HCT116 (cell line): ENCODE data around the gene CCDC192. TPM values are rescaled to one million over a fixed set of nuclear protein-coding genes. Genes with fewer than 3 reads are reported as not detected.

Experiments used
- ATAC-seq: fragments of 200-7000 bp; cut with Tn5 transposase; 2 replicates; pipeline ENCODE4 v1.9.1; 2020; ENCODE audit warnings: mild to moderate bottlenecking, moderate library complexity
- BruUV-seq: library from RNA; stranded (reverse); fragments of 400-500 nt; replicated peaks from 2 replicates; lab custom pipeline; 2021; lab: Mats Ljungman, UMichigan
- CTCF ChIA-PET: fragments of 300-600 bp; sonication (Branson Sonifier 250); formaldehyde crosslinking; loops from one replicate; lab custom pipeline; 2021; ENCODE audit warnings: antibody characterized with exemption; lab: Charles Lee
- POLR2A ChIA-PET: fragments of 300-600, 350-600 bp; sonication (Branson Sonifier 250); formaldehyde crosslinking; loops from one replicate; lab custom pipeline; 2021; ENCODE audit warnings: antibody characterized with exemption; lab: Charles Lee
- RAD21 ChIA-PET, 2 experiments: fragments of 300-600 bp; sonication (Branson Sonifier 250); formaldehyde crosslinking; loops; one replicate each; lab custom pipeline; 2023; ENCODE audit warnings: low total read pairs in 2 of 2; ENCODE audit not compliant: uncharacterized antibody in 2 of 2, unreplicated experiment in 2 of 2, low non-redundant PET in 1 of 2; lab: Charles Lee
- DNase-seq: peaks from one replicate; pipeline ENCODE4 v3.0.0-alpha.2; 2010; ENCODE audit warnings: low read depth, low spot score
- H2AFZ ChIP-seq: fragments of 200-600 bp; shearing (Covaris generic), sonication (generic); 2 replicates; pipeline ENCODE4 v1.6.1; 2017; ENCODE audit warnings: low read depth, mixed run types, mixed read lengths, antibody characterized with exemption, low read length; ENCODE audit not compliant: poor library complexity, severe bottlenecking
- H3K27ac ChIP-seq: 2 replicates; pipeline ENCODE4 v1.5.1; 2012; ENCODE audit warnings: low read depth, low read length
- H3K27me3 ChIP-seq: fragments of 200-600 bp; sonication (generic); 2 replicates; pipeline ENCODE4 v1.6.1; 2016; ENCODE audit warnings: mixed run types, low read length, mixed read lengths; ENCODE audit not compliant: insufficient read depth
- H3K36me3 ChIP-seq, 2 experiments: fragments of 200-500 bp in 1 of 2; fragments of 200-600 bp in 1 of 2; sonication (Bioruptor generic) in 1 of 2; sonication (generic) in 1 of 2; 2 replicates each; pipeline versions ENCODE4 v1.5.1 to v1.6.1; 2014 to 2016; ENCODE audit warnings: low read length in 2 of 2, inconsistent platforms in 1 of 2, mixed read lengths in 1 of 2, mixed run types in 1 of 2; ENCODE audit not compliant: insufficient read depth in 2 of 2, control insufficient read depth in 1 of 2
- H3K4me1 ChIP-seq, 2 experiments: fragments of 200-600 bp in 1 of 2; sonication (generic) in 1 of 2; 2 replicates each; pipeline versions ENCODE4 v1.5.1 to v1.6.1; 2012 to 2017; ENCODE audit warnings: low read length in 2 of 2, inconsistent platforms in 1 of 2, mild to moderate bottlenecking in 1 of 2, mixed read lengths in 1 of 2, mixed run types in 1 of 2, moderate library complexity in 1 of 2; ENCODE audit not compliant: insufficient read depth in 2 of 2, control insufficient read depth in 1 of 2
- H3K4me2 ChIP-seq: fragments of 200-600 bp; sonication (generic); 2 replicates; pipeline ENCODE4 v1.6.1; 2017; ENCODE audit warnings: mixed run types, low read length, mixed read lengths
- H3K4me3 ChIP-seq, 2 experiments: fragments of 200-600 bp in 1 of 2; sonication (generic) in 1 of 2; replicated peaks in 1 of 2; 2 replicates each; pipeline ENCODE4 v1.5.1; 2011 to 2016; ENCODE audit warnings: low read length in 2 of 2, control low read depth in 1 of 2, low read depth in 1 of 2, mild to moderate bottlenecking in 1 of 2, mixed read lengths in 1 of 2, mixed run types in 1 of 2
- H3K79me2 ChIP-seq: fragments of 200-600 bp; sonication (generic); 2 replicates; pipeline ENCODE4 v1.6.1; 2017; ENCODE audit warnings: mild to moderate bottlenecking, mixed run types, low read length, moderate library complexity, mixed read lengths; ENCODE audit not compliant: insufficient read depth
- H3K9ac ChIP-seq: fragments of 200-600 bp; sonication (generic); 2 replicates; pipeline ENCODE4 v1.6.1; 2016; ENCODE audit warnings: low read length, mixed read lengths
- H3K9me2 ChIP-seq: fragments of 200-600 bp; sonication (generic), shearing (Covaris generic); 2 replicates; pipeline ENCODE4 v1.6.1; 2017; ENCODE audit warnings: mixed run types, mild to moderate bottlenecking, moderate library complexity; ENCODE audit not compliant: insufficient read depth
- H3K9me3 ChIP-seq, 2 experiments: fragments of 200-500 bp in 1 of 2; fragments of 200-600 bp in 1 of 2; sonication (Bioruptor generic) in 1 of 2; sonication (generic) in 1 of 2; 2 replicates each; pipeline ENCODE4 v1.6.1; 2014 to 2017; ENCODE audit warnings: low read length in 2 of 2, mixed read lengths in 2 of 2, inconsistent platforms in 1 of 2, low read depth in 1 of 2, mild to moderate bottlenecking in 1 of 2, mixed run types in 1 of 2, moderate library complexity in 1 of 2; ENCODE audit not compliant: control insufficient read depth in 1 of 2, insufficient read depth in 1 of 2
- H4K20me1 ChIP-seq: fragments of 200-600 bp; sonication (generic), shearing (Covaris generic); 2 replicates; pipeline ENCODE4 v1.6.1; 2017; ENCODE audit warnings: mixed run types, mild to moderate bottlenecking, moderate library complexity; ENCODE audit not compliant: insufficient read depth
- CBX3 ChIP-seq: IDR thresholded peaks from 2 replicates; pipeline ENCODE4 v1.6.1; 2012; ENCODE audit warnings: low read depth
- CEBPB ChIP-seq: IDR thresholded peaks from 2 replicates; pipeline ENCODE4 v1.6.1; 2012; ENCODE audit warnings: low read depth
- CTCF ChIP-seq, 3 experiments: fragments of 200-600 bp in 1 of 3; sonication (generic) in 1 of 3; IDR thresholded peaks in 2 of 3; conservative IDR thresholded peaks in 1 of 3; 2 replicates each; pipeline ENCODE4 v1.5.1; 2012 to 2017; ENCODE audit warnings: low read depth in 2 of 3, low read length in 2 of 3, antibody characterized with exemption in 1 of 3, borderline replicate concordance in 1 of 3, control low read depth in 1 of 3, mild to moderate bottlenecking in 1 of 3, mixed read lengths in 1 of 3, mixed run types in 1 of 3, moderate library complexity in 1 of 3; ENCODE audit not compliant: insufficient read depth in 1 of 3
- EZH2 ChIP-seq: fragments of 200-600 bp; sonication (generic); IDR thresholded peaks from 2 replicates; pipeline ENCODE4 v1.6.1; 2017; ENCODE audit warnings: antibody characterized with exemption, mixed run types
- JUND ChIP-seq: IDR thresholded peaks from 2 replicates; pipeline ENCODE4 v1.6.1; 2012
- MAX ChIP-seq: IDR thresholded peaks from 2 replicates; pipeline ENCODE4 v1.6.1; 2012
- POLR2A ChIP-seq: IDR thresholded peaks from 2 replicates; pipeline ENCODE4 v1.7.0; 2011; ENCODE audit warnings: borderline replicate concordance; ENCODE audit not compliant: insufficient read depth, insufficient read length; ENCODE audit errors: extremely low read depth
- POLR2AphosphoS5 ChIP-seq: IDR thresholded peaks from 2 replicates; pipeline ENCODE4 v1.6.1; 2011; ENCODE audit warnings: mild to moderate bottlenecking, low read depth, low read length, moderate library complexity
- RAD21 ChIP-seq: IDR thresholded peaks from 2 replicates; pipeline ENCODE4 v1.6.1; 2012; ENCODE audit warnings: low read depth, mild to moderate bottlenecking
- REST ChIP-seq: IDR thresholded peaks from 2 replicates; pipeline ENCODE4 v1.6.1; 2012; ENCODE audit warnings: low read depth
- SIN3A ChIP-seq: IDR thresholded peaks from 2 replicates; pipeline ENCODE4 v1.6.1; 2012; ENCODE audit warnings: low read depth
- SP1 ChIP-seq: IDR thresholded peaks from 2 replicates; pipeline ENCODE4 v1.6.1; 2012; ENCODE audit warnings: low read depth
- SRF ChIP-seq: IDR thresholded peaks from 2 replicates; pipeline ENCODE4 v1.6.1; 2012; ENCODE audit warnings: low read depth
- TCF7L2 ChIP-seq: IDR thresholded peaks from 2 replicates; pipeline ENCODE4 v1.7.0; 2011; ENCODE audit warnings: borderline replicate concordance, inconsistent platforms; ENCODE audit not compliant: insufficient read depth, insufficient read length; ENCODE audit errors: extremely low read depth
- YY1 ChIP-seq: IDR thresholded peaks from 2 replicates; pipeline ENCODE4 v1.6.1; 2011; ENCODE audit warnings: low read length, low read depth, moderate library complexity, mild to moderate bottlenecking; ENCODE audit not compliant: insufficient replicate concordance; ENCODE audit errors: extremely low read depth
- ZFX ChIP-seq: fragments of 450-650 bp; IDR thresholded peaks from 2 replicates; pipeline ENCODE4 v1.6.1; 2017
- ZNF274 ChIP-seq: fragments of 200-500 bp; sonication (Bioruptor generic); IDR thresholded peaks from 2 replicates; pipeline ENCODE4 v1.6.1; 2014; ENCODE audit warnings: mild to moderate bottlenecking, low read depth, low read length, inconsistent platforms
- intact Hi-C: fragments of 100-400 bp; cut with micrococcal nuclease; formaldehyde crosslinking; loops from 2 replicates; pipeline ENCODE4 v1.10.0; 2022
- total RNA-seq: library from RNA; stranded (reverse); gene quantifications from one replicate; pipeline ENCODE4 v1.2.1, GENCODE V29; 2021; ENCODE audit not compliant: unreplicated experiment

Gene CCDC192
- total RNA-seq, 1 experiment from 2014 or later, result not detected

GRCh38 chr5:127980843-127981242, 277.7 kb downstream of the CCDC192 start:
- H3K9me2 ChIP-seq, result no peaks in the 10 kb centered on the region
- no peaks in the 10 kb centered on the region for H3K27me3 ChIP-seq
- H3K4me1 ChIP-seq, result no peaks in the 10 kb centered on the region
- ChIA-PET RAD21 (no interaction called here), POLR2A (no interaction called here), CTCF (no interaction called here)
- no peaks in the 10 kb centered on the region for H3K36me3 ChIP-seq
- DNase-seq, result no peak
- H2AFZ ChIP-seq, result no peak overlapping the region
- BruUV-seq, result no TSS peak
- no peak for ATAC-seq
- H3K4me3 ChIP-seq, result no peak overlapping the region
- intact Hi-C loops, result no loop called here
- H3K27ac ChIP-seq, result no peak overlapping the region
- H3K4me2 ChIP-seq, result no peak overlapping the region
- H3K9ac ChIP-seq, result no peak overlapping the region
- TF ChIP-seq SIN3A (no peak), JUND (no peak), YY1 (no peak), MAX (no peak), ZFX (no peak), EZH2 (no peak)
- no peaks in the 10 kb centered on the region for H3K9me3 ChIP-seq
- H3K79me2 ChIP-seq, result no peaks in the 10 kb centered on the region
- no peaks in the 10 kb centered on the region for H4K20me1 ChIP-seq

- H3K4me1 ChIP-seq, result no peaks in the 10 kb centered on the region
- H3K9me2 ChIP-seq, result no peaks in the 10 kb centered on the region
- H3K9ac ChIP-seq, result no peak overlapping the region
- RAD21 ChIA-PET, result no interaction called here
- intact Hi-C loops, result no loop called here
- H2AFZ ChIP-seq, result no peak overlapping the region
- no peak overlapping the region for H3K4me2 ChIP-seq
- BruUV-seq, result no TSS peak
- H3K36me3 ChIP-seq, result no peaks in the 10 kb centered on the region
- H3K4me3 ChIP-seq, result no peak overlapping the region
- DNase-seq (no peak), ATAC-seq (no peak)
- H3K27ac ChIP-seq, result no peak overlapping the region
- H3K9me3 ChIP-seq, result no peaks in the 10 kb centered on the region
- no peaks in the 10 kb centered on the region for H3K79me2 ChIP-seq
- POLR2A ChIA-PET, result no interaction called here
- H3K27me3 ChIP-seq, result no peaks in the 10 kb centered on the region
- CTCF ChIA-PET, result no interaction called here
- no peaks in the 10 kb centered on the region for H4K20me1 ChIP-seq
- TF ChIP-seq ZNF274 (no peak), REST (no peak), SP1 (no peak), EZH2 (no peak), TCF7L2 (no peak), POLR2AphosphoS5 (no peak), CBX3 (no peak), SRF (no peak), SIN3A (no peak), CEBPB (no peak), RAD21 (no peak), ZFX (no peak), CTCF (IDR thresholded peaks at IDR 0.05 in 2 of 3, conservative IDR thresholded peaks at IDR 0.05 in 1 of 3; ENCODE audit: borderline replicate concordance in 1 of 3, insufficient read depth in 1 of 3, low read depth in 2 of 3, low read length in 2 of 3) (no peak), POLR2A (no peak), MAX (no peak)
These were observed 278.3 kb downstream of the CCDC192 start for GRCh38 chr5:127981498-127981897.
